SK-N-SH (cell line): ENCODE data around the gene ANO3. TPM values are rescaled to one million over a fixed set of nuclear protein-coding genes. Genes with fewer than 3 reads are reported as not detected.

ENCODE experiments used
- CTCF ChIA-PET: fragments of 300-600, 350-600 bp; formaldehyde crosslinking; extraction: SDS; loops from one replicate; lab custom pipeline; 2021; lab: Yijun Ruan, JAX
- POLR2A ChIA-PET: fragments of 350-600 bp; sonication (Branson Sonifier 250); formaldehyde crosslinking; extraction: SDS; loops from one replicate; lab custom pipeline; 2020; ENCODE audit warnings: antibody characterized with exemption, inconsistent platforms; lab: Yijun Ruan, JAX
- DNase-seq: peaks from one replicate; pipeline ENCODE4 v3.0.0; 2012
- H2AFZ ChIP-seq: fragments of 200-600 bp; sonication (generic); 2 replicates; pipeline ENCODE4 v1.8.1; 2016; ENCODE audit warnings: antibody characterized with exemption, mild to moderate bottlenecking, low read depth
- H3F3A ChIP-seq: fragments of 200-600 bp; sonication (generic); replicated peaks from 2 replicates; pipeline ENCODE3; 2016; ENCODE audit warnings: antibody characterized with exemption, mild to moderate bottlenecking; ENCODE audit not compliant: insufficient read depth
- H3K27ac ChIP-seq, 2 experiments: fragments of 200-500 bp in 1 of 2; fragments of 200-600 bp in 1 of 2; sonication (Bioruptor generic) in 1 of 2; sonication (generic), shearing (Covaris generic) in 1 of 2; 2 replicates each; pipeline versions ENCODE4 v1.5.1 to v1.6.1; 2014 to 2016; ENCODE audit warnings: low read depth in 2 of 2, inconsistent platforms in 1 of 2, low read length in 1 of 2, mild to moderate bottlenecking in 1 of 2, mixed read lengths in 1 of 2
- H3K27me3 ChIP-seq: fragments of 200-600 bp; sonication (generic), shearing (Covaris generic); 2 replicates; pipeline ENCODE4 v1.6.1; 2016; ENCODE audit warnings: mixed run types; ENCODE audit not compliant: insufficient read depth
- H3K36me3 ChIP-seq, 2 experiments: fragments of 200-500 bp in 1 of 2; fragments of 200-600 bp in 1 of 2; sonication (Bioruptor generic) in 1 of 2; sonication (generic) in 1 of 2; replicated peaks in 1 of 2; 2 replicates each; pipeline versions ENCODE3 to v1.5.1; 2014 to 2016; ENCODE audit warnings: low read length in 1 of 2, mild to moderate bottlenecking in 1 of 2; ENCODE audit not compliant: insufficient read depth in 2 of 2, control insufficient read depth in 1 of 2
- H3K4me1 ChIP-seq, 2 experiments: fragments of 200-500 bp in 1 of 2; fragments of 200-600 bp in 1 of 2; sonication (Bioruptor generic) in 1 of 2; sonication (generic), shearing (Covaris generic) in 1 of 2; 2 replicates each; pipeline versions ENCODE4 v1.5.1 to v1.6.1; 2014 to 2016; ENCODE audit warnings: low read depth in 1 of 2, low read length in 1 of 2, mixed run types in 1 of 2; ENCODE audit not compliant: insufficient read depth in 2 of 2, control insufficient read depth in 1 of 2
- H3K4me2 ChIP-seq: fragments of 200-600 bp; sonication (generic), shearing (Covaris generic); 2 replicates; pipeline ENCODE4 v1.6.1; 2017; ENCODE audit warnings: mixed run types
- H3K4me3 ChIP-seq, 2 experiments: fragments of 200-500 bp in 1 of 2; fragments of 200-600 bp in 1 of 2; sonication (Bioruptor generic) in 1 of 2; sonication (generic), shearing (Covaris generic) in 1 of 2; 2 replicates each; pipeline versions ENCODE4 v1.5.1 to v1.8.1; 2014 to 2016; ENCODE audit warnings: low read depth in 2 of 2, inconsistent platforms in 1 of 2, low read length in 1 of 2, mild to moderate bottlenecking in 1 of 2, mixed read lengths in 1 of 2, moderate library complexity in 1 of 2
- H3K79me2 ChIP-seq: fragments of 200-600 bp; sonication (generic); 2 replicates; pipeline ENCODE4 v1.8.1; 2017; ENCODE audit warnings: mild to moderate bottlenecking; ENCODE audit not compliant: insufficient read depth
- H3K9ac ChIP-seq: fragments of 200-600 bp; sonication (generic); 2 replicates; pipeline ENCODE4 v1.6.1; 2017; ENCODE audit warnings: mixed run types
- H3K9me2 ChIP-seq: fragments of 200-600 bp; sonication (generic); 2 replicates; pipeline ENCODE4 v1.6.1; 2017; ENCODE audit warnings: mixed run types
- H3K9me3 ChIP-seq: fragments of 200-600 bp; sonication (generic); 2 replicates; pipeline ENCODE4 v1.6.1; 2017; ENCODE audit warnings: mixed run types, mild to moderate bottlenecking, moderate library complexity
- H4K20me1 ChIP-seq: fragments of 200-600 bp; sonication (generic); 2 replicates; pipeline ENCODE4 v1.6.1; 2017; ENCODE audit warnings: mild to moderate bottlenecking, mixed run types; ENCODE audit not compliant: insufficient read depth
- ELF1 ChIP-seq: IDR thresholded peaks from 2 replicates; pipeline ENCODE4 v1.4.0; 2012
- EZH2phosphoT487 ChIP-seq: fragments of 200-600 bp; sonication (generic); IDR thresholded peaks from 2 replicates; pipeline ENCODE4 v1.6.1; 2017; ENCODE audit warnings: low read depth, mixed run types, mild to moderate bottlenecking, antibody characterized with exemption, moderate library complexity, borderline replicate concordance
- GABPA ChIP-seq: IDR thresholded peaks from 2 replicates; pipeline ENCODE4 v1.4.0; 2012; ENCODE audit warnings: low read depth, mild to moderate bottlenecking
- GATA2 ChIP-seq: sonication (generic); formaldehyde crosslinking; IDR thresholded peaks from 2 replicates; pipeline ENCODE4 v1.5.0; 2020; ENCODE audit warnings: mild to moderate bottlenecking, missing genetic modification reagents
- JUND ChIP-seq: IDR thresholded peaks from 2 replicates; pipeline ENCODE4 v1.4.0; 2012
- MAX ChIP-seq: IDR thresholded peaks from 2 replicates; pipeline ENCODE4 v1.4.0; 2012; ENCODE audit warnings: low read depth
- MEF2A ChIP-seq: IDR thresholded peaks from 2 replicates; pipeline ENCODE4 v1.4.0; 2012; ENCODE audit warnings: low read depth, borderline replicate concordance
- MXI1 ChIP-seq: IDR thresholded peaks from 2 replicates; pipeline ENCODE4 v1.6.1; 2012; ENCODE audit warnings: mild to moderate bottlenecking, low read depth, low read length, improper control_type of control experiment
- NFIC ChIP-seq: IDR thresholded peaks from 2 replicates; pipeline ENCODE4 v1.4.0; 2012; ENCODE audit warnings: borderline replicate concordance
- NRF1 ChIP-seq: IDR thresholded peaks from 2 replicates; pipeline ENCODE4 v1.6.1; 2012; ENCODE audit warnings: low read depth, mild to moderate bottlenecking, low read length
- PBX3 ChIP-seq: IDR thresholded peaks from 2 replicates; pipeline ENCODE4; 2012
- RAD21 ChIP-seq: IDR thresholded peaks from 2 replicates; pipeline ENCODE4 v1.6.1; 2012; ENCODE audit warnings: mild to moderate bottlenecking, low read length
- RCOR1 ChIP-seq: fragments of 150-350 bp; IDR thresholded peaks from 2 replicates; pipeline ENCODE4 v1.6.1; 2017; ENCODE audit warnings: antibody characterized with exemption, low read length
- RFX5 ChIP-seq: IDR thresholded peaks from 2 replicates; pipeline ENCODE4 v1.6.1; 2012; ENCODE audit warnings: mild to moderate bottlenecking, improper control_type of control experiment, low read length
- RXRA ChIP-seq: IDR thresholded peaks from 2 replicates; pipeline ENCODE4 v1.4.0; 2012; ENCODE audit warnings: low read depth, mild to moderate bottlenecking, borderline replicate concordance
- TAF1 ChIP-seq: IDR thresholded peaks from 2 replicates; pipeline ENCODE4 v1.6.1; 2012; ENCODE audit warnings: low read depth, mild to moderate bottlenecking, low read length, moderate library complexity, borderline replicate concordance
- TCF12 ChIP-seq: IDR thresholded peaks from 2 replicates; pipeline ENCODE4 v1.4.0; 2012
- USF1 ChIP-seq: IDR thresholded peaks from 2 replicates; pipeline ENCODE4 v1.4.0; 2012; ENCODE audit warnings: low read depth, borderline replicate concordance
- USF2 ChIP-seq: fragments of 150-350 bp; IDR thresholded peaks from 2 replicates; pipeline ENCODE4 v1.6.1; 2017; ENCODE audit warnings: antibody characterized with exemption, low read length, low read depth, borderline replicate concordance
- whole genome bisulfite sequencing: methylation state at CpG from one replicate; pipeline ENCODE4 v1.1.6; 2017; ENCODE audit warnings: low lambda C conversion rate; 5-methylcytosine and 5-hydroxymethylcytosine counted together
- polyA plus RNA-seq, 3 experiments: library from polyadenylated mRNA; depleted of rRNA; stranded (reverse); fragments of >200 nt; gene quantifications; 2 replicates each; pipeline ENCODE4 v1.2.3, GENCODE V29; 2012

ANO3 gene
- polyA plus RNA-seq, 1 of the 3 experiments (the other 2 are of a cell fraction) = 0.13 TPM

GRCh38 chr11:26583550-26583949, 251.6 kb downstream of the ANO3 start:
- H3K4me2 ChIP-seq = no peak overlapping the region
- 69% methylated on average over 3 of the region's 3 CpGs for WGBS
- DNase-seq = no peak
- H4K20me1 ChIP-seq = no peaks in the 10 kb centered on the region
- H3K4me1 ChIP-seq = peaks cover 1 to 8% of the 10 kb centered on the region in 2 experiments; a peak in 2 of 4 replicates
- H3K9me3 ChIP-seq = no peaks in the 10 kb centered on the region
- peaks cover 6% of the 10 kb centered on the region for H3F3A ChIP-seq
- H3K36me3 ChIP-seq = no peaks in the 10 kb centered on the region
- TF ChIP-seq MEF2A = no peak
- TF ChIP-seq USF1 = no peak
- no peak for TF ChIP-seq JUND
- no peak for TF ChIP-seq USF2
- no peak for TF ChIP-seq ELF1
- TF ChIP-seq MAX = no peak
- no peak for TF ChIP-seq EZH2phosphoT487
- no peak for TF ChIP-seq PBX3
- TF ChIP-seq NFIC = no peak
- TF ChIP-seq RXRA = no peak
- no peak for TF ChIP-seq TCF12
- TF ChIP-seq GATA2 (CRISPR knock-in tag) = no peak
- no peak for TF ChIP-seq RAD21
- no peak for TF ChIP-seq TAF1
- no peak for TF ChIP-seq RFX5
- no peak for TF ChIP-seq GABPA
- TF ChIP-seq MXI1 = no peak
- no peak overlapping the region for H2AFZ ChIP-seq
- ChIA-PET POLR2A (no interaction called here), CTCF (no interaction called here)
- no peak overlapping the region for H3K4me3 ChIP-seq
- no peaks in the 10 kb centered on the region for H3K9me2 ChIP-seq
- H3K9ac ChIP-seq = no peak overlapping the region
- H3K27ac ChIP-seq = no peak overlapping the region
- H3K27me3 ChIP-seq = no peaks in the 10 kb centered on the region
- H3K79me2 ChIP-seq = no peaks in the 10 kb centered on the region

- H3K4me3 ChIP-seq = no peak overlapping the region
Observed at GRCh38 chr11:26584818-26585217, 252.9 kb downstream of the ANO3 start.

More at GRCh38 chr11:26584818-26585217, 252.9 kb downstream of the ANO3 start:
- CTCF ChIA-PET = interaction anchor here (0.5 kb wide), 1 partner anchor 13 kb away, joined by 3 read pairs; the partner anchor contains the start of gene MUC15
- Histone ChIP-seq H4K20me1 (no peaks in the 10 kb centered on the region), H3K27ac (no peak overlapping the region), H3K27me3 (no peaks in the 10 kb centered on the region), H3K36me3 (no peaks in the 10 kb centered on the region), H3K4me2 (no peak overlapping the region), H2AFZ (no peak overlapping the region), H3K79me2 (no peaks in the 10 kb centered on the region), H3K9me3 (no peaks in the 10 kb centered on the region), H3K9me2 (no peaks in the 10 kb centered on the region), H3F3A (peaks cover 6% of the 10 kb centered on the region), H3K9ac (no peak overlapping the region), H3K4me1 (no peaks in the 10 kb centered on the region; a peak in 2 of 4 replicates)
- POLR2A ChIA-PET = no interaction called here
- TF ChIP-seq RCOR1 = no peak
- no peak for TF ChIP-seq MEF2A
- TF ChIP-seq ELF1 = no peak
- no peak for TF ChIP-seq NRF1
- no peak for DNase-seq
